PC-9 (cell line): ENCODE measurements around the gene FBXO38.

ENCODE experiments used
- CTCF ChIP-seq: fragments of 200-600 bp; sonication (generic); conservative IDR thresholded peaks from 2 replicates; pipeline ENCODE4 v1.6.1; 2017; ENCODE audit warnings: mixed run types, antibody characterized with exemption, mild to moderate bottlenecking, moderate library complexity
- EZH2 ChIP-seq: fragments of 200-600 bp; sonication (generic); IDR thresholded peaks from 2 replicates; pipeline ENCODE4 v1.8.0; 2017; ENCODE audit warnings: antibody characterized with exemption, low read depth

DNA sequence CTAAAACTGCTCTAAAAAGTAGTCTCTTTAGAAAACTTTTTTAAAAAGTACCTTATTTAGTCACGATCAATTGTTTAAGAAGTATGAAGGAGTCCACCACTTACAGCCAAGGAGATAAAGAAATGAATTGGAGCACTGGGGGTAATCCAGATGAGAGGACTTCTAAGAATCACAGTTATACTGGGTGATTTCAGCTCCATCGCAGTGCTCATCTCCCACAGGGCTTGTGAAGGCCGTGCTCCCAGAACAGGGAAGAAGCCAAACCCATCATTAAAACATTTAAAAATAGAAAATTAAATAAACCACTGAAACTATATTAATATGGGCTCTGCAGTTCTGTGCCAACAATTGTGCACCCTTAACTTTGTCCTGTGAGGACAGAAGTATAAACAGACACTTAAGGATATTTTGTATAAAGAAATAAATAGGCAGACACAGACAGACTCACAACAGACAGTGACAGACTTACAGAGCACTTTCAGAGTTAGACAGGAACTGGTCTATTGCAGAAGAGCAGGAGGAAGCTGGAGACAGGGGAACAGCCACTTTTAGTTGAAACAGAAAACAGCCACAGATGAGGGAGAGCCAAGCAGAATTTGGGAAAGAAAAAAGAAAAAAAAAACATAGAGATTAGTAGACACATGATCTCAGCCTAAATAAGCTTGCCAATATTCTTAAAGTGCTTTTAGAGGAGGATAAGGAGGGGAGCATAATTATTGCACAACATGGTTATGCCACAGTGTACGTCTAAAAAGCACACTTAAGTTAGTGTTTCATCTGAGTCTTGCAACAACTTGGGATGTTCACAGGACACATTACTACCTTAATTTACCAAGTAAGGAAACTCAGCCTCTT lies 81.8 kb downstream of the FBXO38 start:
- TF ChIP-seq CTCF (no peak), EZH2 (no peak)
